Pulmonary artery endothelial cell (primary cell): ENCODE results near the gene GPR27. TPM values are rescaled to one million over a fixed set of nuclear protein-coding genes. Genes with fewer than 3 reads are reported as not detected.

Experiments
- DNase-seq: peaks from one replicate; pipeline ENCODE4 v3.0.0-alpha.2; 2011; ENCODE audit warnings: low read depth, low spot score
- total RNA-seq: library from RNA; depleted of rRNA; stranded (reverse); fragments of >200 nt; gene quantifications from 2 replicates; pipeline ENCODE4 v1.2.3, GENCODE V29; 2014

Gene GPR27
- total RNA-seq, 1 donor from 2014 or later, result not detected

- no peak for DNase-seq
Measured at GRCh38 chr3:71785532-71786216, 32.0 kb downstream of the GPR27 start.

- no peak for DNase-seq
Measured at GRCh38 chr3:71786217-71786549, 32.5 kb downstream of the GPR27 start.

- DNase-seq, result no peak
Measured at GRCh38 chr3:71786551-71786950, 32.9 kb downstream of the GPR27 start.

- DNase-seq, result no peak
Measured at GRCh38 chr3:71787851-71788405, 34.3 kb downstream of the GPR27 start.

- no peak for DNase-seq
Measured at GRCh38 chr3:71789922-71790321, 36.3 kb downstream of the GPR27 start.

GRCh38 chr3:71791634-71792033 is 38.0 kb downstream of the GPR27 start:
- DNase-seq, result no peak

GRCh38 chr3:71796290-71796689 is 42.6 kb downstream of the GPR27 start:
- DNase-seq, result no peak

GRCh38 chr3:71797455-71797854 is 43.8 kb downstream of the GPR27 start:
- DNase-seq, result no peak

GRCh38 chr3:71800023-71800422 is 46.4 kb downstream of the GPR27 start:
- no peak for DNase-seq

- DNase-seq, result no peak
Measured at GRCh38 chr3:71801986-71802385, 48.3 kb downstream of the GPR27 start.

GRCh38 chr3:71803248-71803647 is 49.6 kb downstream of the GPR27 start:
- no peak for DNase-seq

- DNase-seq, result no peak
Measured at GRCh38 chr3:71805199-71805598, 51.5 kb downstream of the GPR27 start.

GRCh38 chr3:71805691-71806090 is 52.0 kb downstream of the GPR27 start:
- DNase-seq, result no peak

Other genes with a start within 250 kb of the GPR27 start
- 48.2 and 65.7 TPM in 2 replicates for gene FOXP1, start 170.1 kb upstream of the GPR27 start, total RNA-seq
- 2.3 and 2.4 TPM in 2 replicates for gene EIF4E3, start 28.5 kb upstream of the GPR27 start, total RNA-seq
- gene PROK2, start 31.3 kb downstream of the GPR27 start, total RNA-seq, result not detected in 2 replicates